Panc1 (cell line): ENCODE results near the gene CCDC57.

ENCODE experiments used
- POLR2AphosphoS5 ChIP-seq: IDR thresholded peaks from 2 replicates; pipeline ENCODE4 v1.6.1; 2012; ENCODE audit warnings: mild to moderate bottlenecking, low read depth, low read length, moderate library complexity
- SIN3A ChIP-seq: IDR thresholded peaks from 2 replicates; pipeline ENCODE4 v1.6.1; 2012; ENCODE audit warnings: low read depth, mild to moderate bottlenecking, low read length, moderate library complexity, borderline replicate concordance; ENCODE audit not compliant: insufficient read depth
- TCF7L2 ChIP-seq: IDR thresholded peaks from 2 replicates; pipeline ENCODE4 v1.6.1; 2011; ENCODE audit warnings: mild to moderate bottlenecking, low read depth, low read length, inconsistent platforms
- TF ChIP-seq, protein P1 (sequence below): fragments of 450-650 bp; IDR thresholded peaks from 2 replicates; pipeline ENCODE4 v1.5.1; 2017; ENCODE audit warnings: mild to moderate bottlenecking
- TF ChIP-seq, protein P2 (sequence below), 2 experiments: IDR thresholded peaks; 2 replicates each; pipeline ENCODE4 v1.6.1; 2011 to 2012; ENCODE audit warnings: low read depth in 2 of 2, control low read depth in 1 of 2, low read length in 1 of 2, mild to moderate bottlenecking in 1 of 2, moderate library complexity in 1 of 2; ENCODE audit not compliant: insufficient read depth in 1 of 2

DNA sequence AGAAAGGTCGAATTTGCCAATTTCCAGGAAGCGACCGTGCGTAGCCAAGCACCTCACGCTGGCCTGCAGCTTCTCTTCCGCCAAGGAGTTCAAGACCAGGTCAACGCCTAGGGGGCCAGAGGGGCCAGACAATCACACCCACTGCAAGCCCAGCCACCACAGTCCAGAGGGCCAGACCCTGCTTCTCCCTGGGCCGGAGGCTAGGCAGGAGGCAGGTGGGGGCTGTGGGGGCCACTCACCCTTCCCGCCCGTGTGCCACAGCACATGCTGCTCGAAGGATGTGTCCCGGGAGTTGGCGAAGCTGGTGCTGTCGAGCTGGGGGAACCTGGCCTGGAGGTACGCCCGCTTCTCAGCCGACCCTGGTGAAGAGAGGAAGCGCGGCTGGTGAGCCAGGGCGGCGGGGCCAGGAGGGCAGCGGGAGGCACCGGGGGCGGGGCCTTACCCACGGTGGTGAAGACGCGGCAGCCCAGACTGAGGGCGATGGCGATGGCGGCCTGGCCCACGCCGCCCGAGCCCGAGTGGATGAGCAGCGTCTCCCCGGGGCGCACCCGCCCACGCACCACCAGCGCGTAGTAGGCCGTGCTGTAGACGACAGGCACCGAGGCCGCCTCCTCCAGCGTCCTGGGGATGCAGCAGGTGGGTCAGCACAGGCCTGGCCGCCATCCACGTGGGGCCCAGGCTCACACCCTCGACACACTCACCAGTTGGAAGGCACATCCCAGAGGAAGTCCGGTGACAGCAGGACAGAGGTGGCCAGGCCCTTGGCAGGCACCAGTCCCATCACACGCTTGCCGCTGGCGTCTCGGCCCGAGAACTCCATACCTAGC, 128.9 kb downstream of the CCDC57 start:
- TF ChIP-seq TCF7L2, result no peak
- TF ChIP-seq, protein P1, sequence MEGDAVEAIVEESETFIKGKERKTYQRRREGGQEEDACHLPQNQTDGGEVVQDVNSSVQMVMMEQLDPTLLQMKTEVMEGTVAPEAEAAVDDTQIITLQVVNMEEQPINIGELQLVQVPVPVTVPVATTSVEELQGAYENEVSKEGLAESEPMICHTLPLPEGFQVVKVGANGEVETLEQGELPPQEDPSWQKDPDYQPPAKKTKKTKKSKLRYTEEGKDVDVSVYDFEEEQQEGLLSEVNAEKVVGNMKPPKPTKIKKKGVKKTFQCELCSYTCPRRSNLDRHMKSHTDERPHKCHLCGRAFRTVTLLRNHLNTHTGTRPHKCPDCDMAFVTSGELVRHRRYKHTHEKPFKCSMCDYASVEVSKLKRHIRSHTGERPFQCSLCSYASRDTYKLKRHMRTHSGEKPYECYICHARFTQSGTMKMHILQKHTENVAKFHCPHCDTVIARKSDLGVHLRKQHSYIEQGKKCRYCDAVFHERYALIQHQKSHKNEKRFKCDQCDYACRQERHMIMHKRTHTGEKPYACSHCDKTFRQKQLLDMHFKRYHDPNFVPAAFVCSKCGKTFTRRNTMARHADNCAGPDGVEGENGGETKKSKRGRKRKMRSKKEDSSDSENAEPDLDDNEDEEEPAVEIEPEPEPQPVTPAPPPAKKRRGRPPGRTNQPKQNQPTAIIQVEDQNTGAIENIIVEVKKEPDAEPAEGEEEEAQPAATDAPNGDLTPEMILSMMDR, result no peak
- no peak for TF ChIP-seq SIN3A
- no peak for TF ChIP-seq POLR2AphosphoS5
- TF ChIP-seq, protein P2, sequence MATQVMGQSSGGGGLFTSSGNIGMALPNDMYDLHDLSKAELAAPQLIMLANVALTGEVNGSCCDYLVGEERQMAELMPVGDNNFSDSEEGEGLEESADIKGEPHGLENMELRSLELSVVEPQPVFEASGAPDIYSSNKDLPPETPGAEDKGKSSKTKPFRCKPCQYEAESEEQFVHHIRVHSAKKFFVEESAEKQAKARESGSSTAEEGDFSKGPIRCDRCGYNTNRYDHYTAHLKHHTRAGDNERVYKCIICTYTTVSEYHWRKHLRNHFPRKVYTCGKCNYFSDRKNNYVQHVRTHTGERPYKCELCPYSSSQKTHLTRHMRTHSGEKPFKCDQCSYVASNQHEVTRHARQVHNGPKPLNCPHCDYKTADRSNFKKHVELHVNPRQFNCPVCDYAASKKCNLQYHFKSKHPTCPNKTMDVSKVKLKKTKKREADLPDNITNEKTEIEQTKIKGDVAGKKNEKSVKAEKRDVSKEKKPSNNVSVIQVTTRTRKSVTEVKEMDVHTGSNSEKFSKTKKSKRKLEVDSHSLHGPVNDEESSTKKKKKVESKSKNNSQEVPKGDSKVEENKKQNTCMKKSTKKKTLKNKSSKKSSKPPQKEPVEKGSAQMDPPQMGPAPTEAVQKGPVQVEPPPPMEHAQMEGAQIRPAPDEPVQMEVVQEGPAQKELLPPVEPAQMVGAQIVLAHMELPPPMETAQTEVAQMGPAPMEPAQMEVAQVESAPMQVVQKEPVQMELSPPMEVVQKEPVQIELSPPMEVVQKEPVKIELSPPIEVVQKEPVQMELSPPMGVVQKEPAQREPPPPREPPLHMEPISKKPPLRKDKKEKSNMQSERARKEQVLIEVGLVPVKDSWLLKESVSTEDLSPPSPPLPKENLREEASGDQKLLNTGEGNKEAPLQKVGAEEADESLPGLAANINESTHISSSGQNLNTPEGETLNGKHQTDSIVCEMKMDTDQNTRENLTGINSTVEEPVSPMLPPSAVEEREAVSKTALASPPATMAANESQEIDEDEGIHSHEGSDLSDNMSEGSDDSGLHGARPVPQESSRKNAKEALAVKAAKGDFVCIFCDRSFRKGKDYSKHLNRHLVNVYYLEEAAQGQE (IDR thresholded peaks at IDR 0.05; ENCODE audit: insufficient read depth in 1 of 2, low read depth in 2 of 2, low read length in 1 of 2), result no peak
